Astrocyte (in vitro differentiated cells and primary cell): Measurements from ENCODE around the gene CDH22. TPM values are rescaled to one million over a fixed set of nuclear protein-coding genes. Genes with fewer than 3 reads are reported as not detected.

Source experiments
- DNase-seq: peaks from one replicate; pipeline ENCODE4 v3.0.0-alpha.2; 2010; ENCODE audit warnings: low read depth
- FAIRE-seq: peaks from 2 replicates; lab custom pipeline; 2011; peaks lifted over from hg19 to GRCh38; lab: Jason Lieb, UNC
- H2AFZ ChIP-seq: 2 replicates; pipeline ENCODE4 v1.6.0; 2012; ENCODE audit warnings: low read depth, low read length, inconsistent platforms
- H3K27ac ChIP-seq: 2 replicates; pipeline ENCODE4 v1.5.1; 2011; ENCODE audit warnings: low read depth, low read length, inconsistent platforms
- H3K27me3 ChIP-seq: 2 replicates; pipeline ENCODE4 v1.6.0; 2011; ENCODE audit warnings: low read length, inconsistent platforms; ENCODE audit not compliant: insufficient read depth
- H3K36me3 ChIP-seq: 2 replicates; pipeline ENCODE4 v1.5.1; 2011; ENCODE audit warnings: low read length, inconsistent platforms; ENCODE audit not compliant: insufficient read depth
- H3K4me1 ChIP-seq: 2 replicates; pipeline ENCODE4 v1.5.1; 2011; ENCODE audit warnings: low read length, inconsistent platforms; ENCODE audit not compliant: insufficient read depth
- H3K4me2 ChIP-seq: 2 replicates; pipeline ENCODE4 v1.6.0; 2012; ENCODE audit warnings: low read length, inconsistent platforms
- H3K4me3 ChIP-seq: 2 replicates; pipeline ENCODE4 v1.5.1; 2011; ENCODE audit warnings: low read depth, mild to moderate bottlenecking, low read length, inconsistent platforms; ENCODE audit not compliant: insufficient read depth
- H3K79me2 ChIP-seq: 2 replicates; pipeline ENCODE4 v1.6.0; 2012; ENCODE audit warnings: mild to moderate bottlenecking, low read length, inconsistent platforms; ENCODE audit not compliant: insufficient read depth
- H3K9ac ChIP-seq: 2 replicates; pipeline ENCODE4 v1.6.0; 2012; ENCODE audit warnings: mild to moderate bottlenecking, low read length, inconsistent platforms
- H3K9me3 ChIP-seq: 2 replicates; pipeline ENCODE4 v1.5.1; 2012; ENCODE audit warnings: low read depth, mild to moderate bottlenecking, low read length, inconsistent platforms; ENCODE audit not compliant: insufficient read depth
- H4K20me1 ChIP-seq: 2 replicates; pipeline ENCODE4 v1.6.0; 2012; ENCODE audit warnings: low read length, inconsistent platforms; ENCODE audit not compliant: insufficient read depth
- H3K27ac Mint-ChIP-seq: one replicate; pipeline ENCODE4 v1.8.0; 2021; ENCODE audit warnings: mild to moderate bottlenecking, mixed read lengths; ENCODE audit not compliant: unreplicated experiment
- H3K27me3 Mint-ChIP-seq: one replicate; pipeline ENCODE4 v1.8.0; 2021; ENCODE audit warnings: low read depth, mixed read lengths; ENCODE audit not compliant: unreplicated experiment
- H3K36me3 Mint-ChIP-seq: one replicate; pipeline ENCODE4 v1.8.0; 2021; ENCODE audit warnings: low read depth, mixed read lengths; ENCODE audit not compliant: unreplicated experiment
- H3K4me1 Mint-ChIP-seq: one replicate; pipeline ENCODE4 v1.8.0; 2021; ENCODE audit warnings: low read depth, mixed read lengths; ENCODE audit not compliant: unreplicated experiment
- H3K4me3 Mint-ChIP-seq: one replicate; pipeline ENCODE4 v1.8.0; 2021; ENCODE audit warnings: mild to moderate bottlenecking, moderate library complexity, mixed read lengths; ENCODE audit not compliant: unreplicated experiment
- H3K9me3 Mint-ChIP-seq: one replicate; pipeline ENCODE4 v1.8.0; 2021; ENCODE audit warnings: mild to moderate bottlenecking, mixed read lengths; ENCODE audit not compliant: unreplicated experiment
- CTCF ChIP-seq: IDR thresholded peaks from 2 replicates; pipeline ENCODE4 v1.5.1; 2011; ENCODE audit warnings: low read depth, mild to moderate bottlenecking, inconsistent platforms, low read length, moderate library complexity; ENCODE audit not compliant: insufficient read depth
- EZH2 ChIP-seq: IDR thresholded peaks from 2 replicates; pipeline ENCODE4 v1.6.1; 2012; ENCODE audit warnings: mild to moderate bottlenecking, low read length, inconsistent platforms; ENCODE audit not compliant: insufficient read depth
- total RNA-seq: library from RNA; stranded (reverse); gene quantifications from 2 replicates; pipeline ENCODE4 v1.2.1, GENCODE V29; 2021

Gene CDH22
- total RNA-seq, 1 donor from 2014 or later = not detected

DNA sequence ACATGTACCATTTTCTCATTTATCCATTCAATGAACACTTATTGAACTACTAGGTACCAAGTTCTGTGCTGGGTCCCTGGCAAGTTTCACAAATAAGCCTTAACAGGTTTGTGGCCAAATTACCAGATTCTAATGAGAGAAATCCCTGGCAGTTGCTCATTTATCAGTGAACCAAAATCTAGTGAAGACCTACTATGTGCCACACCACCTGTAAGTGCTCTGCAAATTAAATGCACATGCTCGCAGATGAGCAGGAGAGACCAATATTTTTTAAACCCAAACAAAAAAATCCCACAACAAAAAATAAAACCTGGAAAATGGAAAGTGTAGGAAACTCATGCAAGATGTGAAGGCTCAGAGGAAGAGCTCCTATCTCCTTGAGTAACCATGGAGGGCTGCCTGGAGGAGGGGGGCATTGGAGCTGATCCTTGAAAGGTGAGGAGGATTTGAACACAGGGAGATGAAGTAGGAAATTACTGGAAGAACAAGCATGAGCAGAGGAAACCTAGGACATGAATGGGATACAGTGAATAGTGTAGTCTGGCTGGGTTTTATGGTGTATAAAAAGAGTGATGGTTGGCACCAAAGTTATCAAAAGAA, 48.9 kb downstream of the CDH22 start:
- Histone ChIP-seq H3K4me2 (no peak overlapping the region), H3K27me3 (peaks cover 5% of the 10 kb centered on the region)
- no peak overlapping the region for H3K4me3 Mint-ChIP-seq

DNA sequence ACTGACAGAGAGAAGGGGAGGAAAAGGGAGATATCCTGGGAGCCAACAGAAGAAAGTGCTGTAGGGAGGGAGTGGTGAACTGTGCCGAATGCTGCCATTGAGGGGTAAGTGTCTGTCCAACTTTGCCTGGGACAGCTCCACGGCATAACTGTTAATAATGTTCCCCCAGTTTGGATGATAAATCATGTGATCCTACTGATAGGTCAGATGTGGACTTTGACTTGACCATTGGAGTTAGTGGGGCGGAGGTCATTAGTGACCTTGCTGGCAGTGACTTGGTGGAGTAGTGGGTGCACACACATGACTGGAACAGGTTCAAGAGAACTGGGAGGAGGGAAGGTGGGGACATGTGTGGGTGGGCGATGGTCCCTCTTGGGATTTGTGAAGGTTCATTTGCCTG, 50.4 kb downstream of the CDH22 start:
- Histone ChIP-seq H2AFZ (no peak overlapping the region), H3K27ac (no peak overlapping the region), H3K79me2 (no peaks in the 10 kb centered on the region), H3K4me1 (no peaks in the 10 kb centered on the region), H3K4me3 (no peak overlapping the region), H3K4me2 (no peak overlapping the region), H3K9ac (no peak overlapping the region), H3K27me3 (peaks cover 9% of the 10 kb centered on the region), H3K9me3 (no peaks in the 10 kb centered on the region), H3K36me3 (no peaks in the 10 kb centered on the region), H4K20me1 (no peaks in the 10 kb centered on the region)
- Mint-ChIP-seq H3K36me3 (no peaks in the 10 kb centered on the region), H3K4me3 (no peak overlapping the region), H3K27me3 (peaks cover 49% of the 10 kb centered on the region), H3K4me1 (no peaks in the 10 kb centered on the region), H3K9me3 (no peaks in the 10 kb centered on the region), H3K27ac (no peak overlapping the region)
- DNase-seq (no peak), FAIRE-seq (no peak)
- TF ChIP-seq EZH2 = no peak
- no peak for TF ChIP-seq CTCF

More for the DNA sequence above, 48.9 kb downstream of the CDH22 start:
- Histone ChIP-seq H3K9ac (no peak overlapping the region), H3K27ac (no peak overlapping the region), H3K4me3 (no peak overlapping the region), H3K36me3 (no peaks in the 10 kb centered on the region), H2AFZ (no peak overlapping the region), H3K4me1 (no peaks in the 10 kb centered on the region), H3K9me3 (no peaks in the 10 kb centered on the region), H3K79me2 (no peaks in the 10 kb centered on the region), H4K20me1 (no peaks in the 10 kb centered on the region)
- Mint-ChIP-seq H3K9me3 (no peaks in the 10 kb centered on the region), H3K4me1 (no peaks in the 10 kb centered on the region), H3K27ac (no peak overlapping the region), H3K27me3 (peaks cover 50% of the 10 kb centered on the region), H3K36me3 (no peaks in the 10 kb centered on the region)
- no peak for TF ChIP-seq CTCF
- TF ChIP-seq EZH2 = no peak
- FAIRE-seq (no peak), DNase-seq (no peak)

DNA sequence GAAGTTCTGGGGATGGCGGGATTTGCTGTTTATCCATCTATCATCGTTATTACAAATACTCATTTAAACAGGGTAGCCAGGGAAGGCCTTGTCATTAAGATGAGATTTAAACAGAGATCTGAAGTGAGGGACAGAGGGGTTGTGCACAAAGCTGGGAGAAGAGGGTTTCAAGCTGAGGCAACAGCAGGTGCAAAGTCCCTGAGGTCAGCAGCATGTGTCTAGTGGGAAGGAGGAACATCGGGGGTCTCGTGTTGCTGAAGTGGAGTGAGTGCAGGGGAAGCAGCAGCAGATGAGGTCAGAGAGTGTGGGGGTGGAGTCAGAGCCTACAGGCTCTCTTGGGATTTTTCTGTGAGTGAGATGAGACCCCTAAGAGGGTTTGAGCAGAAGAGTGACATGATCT, 52.0 kb downstream of the CDH22 start:
- no peaks in the 10 kb centered on the region for H3K4me1 Mint-ChIP-seq
- no peaks in the 10 kb centered on the region for H3K36me3 Mint-ChIP-seq
- H4K20me1 ChIP-seq = no peaks in the 10 kb centered on the region
- H3K9me3 ChIP-seq = no peaks in the 10 kb centered on the region
- H3K36me3 ChIP-seq = no peaks in the 10 kb centered on the region
- no peaks in the 10 kb centered on the region for H3K9me3 Mint-ChIP-seq
- H3K9ac ChIP-seq = no peak overlapping the region
- peaks cover 57% of the 10 kb centered on the region for H3K27me3 Mint-ChIP-seq
- H3K4me1 ChIP-seq = no peaks in the 10 kb centered on the region
- no peak for FAIRE-seq
- H3K4me3 ChIP-seq = no peak overlapping the region
- peaks cover 20% of the 10 kb centered on the region for H3K27me3 ChIP-seq
- H3K27ac Mint-ChIP-seq = no peak overlapping the region
- H2AFZ ChIP-seq = no peak overlapping the region
- no peaks in the 10 kb centered on the region for H3K79me2 ChIP-seq
- TF ChIP-seq CTCF = no peak
- no peak for TF ChIP-seq EZH2
- no peak overlapping the region for H3K4me2 ChIP-seq
- no peak overlapping the region for H3K4me3 Mint-ChIP-seq
- DNase-seq = no peak
- H3K27ac ChIP-seq = no peak overlapping the region
